HG03439 (cell line): ENCODE results near the gene C1QL2.

ENCODE experiments used
- ATAC-seq: cut with Tn5 transposase; IDR thresholded peaks from one replicate; pipeline ENCODE4 v1.9.1; 2021; ENCODE audit warnings: mild to moderate bottlenecking, moderate library complexity; ENCODE audit not compliant: unreplicated experiment

The C1QL2 gene

DNA sequence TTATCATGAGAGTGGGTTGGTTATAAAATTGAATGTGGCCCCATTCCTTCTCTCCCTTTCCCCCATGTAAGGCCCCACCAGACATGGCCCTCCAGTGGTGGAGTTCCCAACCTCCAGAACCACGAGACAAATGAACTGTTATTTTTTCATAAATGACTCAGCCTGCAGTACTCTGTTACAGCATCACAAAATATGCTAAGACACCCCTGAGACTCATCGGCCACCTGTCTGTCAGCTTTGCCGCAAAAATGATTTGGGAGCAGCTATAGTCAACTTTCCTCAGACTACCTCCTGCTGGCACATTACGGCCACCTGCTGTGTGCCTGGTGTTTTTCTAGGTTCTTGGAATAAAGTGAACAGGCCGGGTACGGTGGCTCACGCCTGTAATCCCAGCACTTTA is 21.4 kb upstream of the C1QL2 start:
- ATAC-seq = no peak

DNA sequence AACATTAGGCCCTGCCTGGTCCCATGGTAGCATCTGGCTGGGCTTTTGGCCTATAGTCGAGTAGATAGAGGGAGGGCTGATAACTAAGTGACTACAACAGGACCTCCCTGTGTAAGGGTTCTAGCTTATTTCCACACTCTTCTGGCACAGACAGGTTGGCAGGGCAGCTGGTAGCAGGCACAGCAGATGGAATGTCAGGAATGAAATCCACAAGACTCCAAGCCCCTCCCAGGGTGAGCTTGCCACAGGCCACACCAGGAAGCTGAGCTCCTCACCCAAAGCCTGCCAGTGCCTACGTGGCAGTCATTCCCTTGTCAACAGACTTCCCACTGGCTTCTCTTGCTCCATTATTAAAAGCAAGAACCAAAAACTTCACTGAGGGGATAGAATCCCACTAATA is 20.7 kb upstream of the C1QL2 start:
- ATAC-seq = no peak

DNA sequence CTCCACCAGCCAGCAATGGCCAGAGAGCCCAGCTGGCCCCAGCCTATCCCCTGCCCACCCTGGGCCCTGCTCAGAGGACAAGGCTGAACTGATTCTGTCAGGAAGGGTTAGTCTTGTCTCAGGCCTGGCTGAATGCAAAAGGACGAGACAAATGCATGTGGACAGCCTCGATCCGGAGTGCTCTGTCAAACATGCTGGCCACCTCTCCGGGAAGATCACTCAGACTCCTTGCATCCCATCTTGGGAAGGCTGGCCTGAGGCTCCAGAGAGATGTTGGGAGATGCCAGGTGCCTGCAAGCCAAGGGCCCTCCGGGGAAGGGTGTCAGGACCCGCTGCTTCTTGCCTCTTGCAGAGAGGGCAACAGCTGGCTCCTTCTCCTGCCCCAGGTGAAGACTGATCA is 20.2 kb upstream of the C1QL2 start:
- ATAC-seq = no peak

DNA sequence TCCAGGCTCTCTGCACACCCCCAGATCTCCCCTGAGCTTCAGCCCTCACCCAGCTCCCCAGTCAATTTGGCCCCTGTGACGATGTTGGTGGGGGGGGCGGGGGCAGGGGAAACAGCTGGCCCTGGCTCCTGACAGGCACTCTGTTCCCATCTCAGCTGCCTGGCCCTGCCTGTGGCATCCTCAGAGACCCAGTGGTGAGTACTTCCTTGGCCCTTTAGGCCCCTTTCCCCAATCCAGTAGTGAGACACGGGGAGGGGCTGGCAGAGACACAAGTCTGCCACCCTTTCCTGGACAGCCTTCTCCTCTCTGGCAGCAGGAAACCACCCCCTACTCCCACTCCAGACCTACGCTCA is 19.3 kb upstream of the C1QL2 start:
- ATAC-seq = no peak

DNA sequence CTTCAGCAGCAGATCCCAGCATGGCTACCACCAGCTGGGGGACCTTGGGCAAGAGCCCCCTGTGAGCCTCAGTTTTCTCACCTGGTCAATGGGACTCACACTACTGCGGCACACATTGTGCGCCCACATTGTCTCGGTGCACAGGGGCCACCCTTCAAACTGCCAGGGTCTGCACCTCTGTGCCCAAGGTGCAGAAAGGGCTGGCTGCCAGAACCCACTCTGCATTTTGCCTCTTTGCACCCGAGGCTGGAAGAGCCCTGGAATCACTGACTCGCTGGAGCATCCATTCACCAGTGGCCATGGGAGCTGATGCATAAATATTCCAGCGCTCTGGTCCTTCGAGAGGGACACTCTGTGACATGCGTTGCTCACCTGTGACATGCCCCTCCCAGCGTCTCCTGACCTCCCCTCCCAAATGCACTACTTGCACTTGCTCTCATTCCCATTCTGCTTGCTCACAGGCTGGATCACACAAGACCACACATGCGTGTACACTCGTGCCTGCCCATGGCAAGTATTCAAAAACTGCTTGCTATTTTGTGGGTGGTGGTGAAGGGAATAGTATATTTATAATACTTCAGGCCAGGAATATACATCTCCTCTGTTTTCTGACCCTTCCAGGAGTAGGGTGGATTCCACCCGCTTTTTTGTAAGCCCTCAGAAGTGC is 18.8 kb upstream of the C1QL2 start:
- ATAC-seq = no peak

DNA sequence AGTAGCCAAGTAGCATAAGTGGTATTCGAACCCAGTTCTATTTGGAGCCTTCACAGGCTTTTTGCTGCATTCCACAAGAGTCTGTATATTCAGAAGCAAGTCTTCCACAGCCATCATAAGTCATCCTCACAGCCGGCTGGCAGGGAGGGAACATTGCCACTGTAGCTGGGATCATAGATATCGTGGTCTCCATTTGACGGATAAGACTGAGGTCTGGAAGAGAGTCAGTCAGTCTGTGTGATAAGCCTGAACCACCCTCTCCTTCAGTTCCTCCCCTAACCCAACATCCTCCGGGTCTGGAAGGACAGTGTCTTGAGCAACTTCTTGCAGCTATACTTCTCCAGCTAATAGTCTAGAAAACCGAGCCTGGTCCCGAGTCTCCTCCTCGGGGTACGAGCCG is 17.0 kb upstream of the C1QL2 start:
- ATAC-seq = no peak

DNA sequence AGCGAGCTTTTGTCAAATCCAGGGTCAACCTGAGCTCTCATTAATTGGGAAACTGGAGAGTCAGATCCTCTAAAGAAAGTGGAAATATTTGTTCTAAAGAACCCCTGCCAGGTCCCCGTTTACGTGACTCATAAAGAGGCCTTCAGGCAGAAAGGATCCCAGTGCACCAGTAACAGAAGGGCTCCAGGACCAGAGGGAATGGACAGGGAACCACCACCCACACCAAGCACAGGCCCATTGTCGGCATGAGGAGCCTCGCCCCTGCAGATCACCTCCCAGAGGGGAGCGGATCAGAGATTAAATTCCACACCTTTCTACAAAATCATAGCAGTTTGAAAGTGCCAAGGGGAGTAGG is 16.4 kb upstream of the C1QL2 start:
- ATAC-seq = no peak

DNA sequence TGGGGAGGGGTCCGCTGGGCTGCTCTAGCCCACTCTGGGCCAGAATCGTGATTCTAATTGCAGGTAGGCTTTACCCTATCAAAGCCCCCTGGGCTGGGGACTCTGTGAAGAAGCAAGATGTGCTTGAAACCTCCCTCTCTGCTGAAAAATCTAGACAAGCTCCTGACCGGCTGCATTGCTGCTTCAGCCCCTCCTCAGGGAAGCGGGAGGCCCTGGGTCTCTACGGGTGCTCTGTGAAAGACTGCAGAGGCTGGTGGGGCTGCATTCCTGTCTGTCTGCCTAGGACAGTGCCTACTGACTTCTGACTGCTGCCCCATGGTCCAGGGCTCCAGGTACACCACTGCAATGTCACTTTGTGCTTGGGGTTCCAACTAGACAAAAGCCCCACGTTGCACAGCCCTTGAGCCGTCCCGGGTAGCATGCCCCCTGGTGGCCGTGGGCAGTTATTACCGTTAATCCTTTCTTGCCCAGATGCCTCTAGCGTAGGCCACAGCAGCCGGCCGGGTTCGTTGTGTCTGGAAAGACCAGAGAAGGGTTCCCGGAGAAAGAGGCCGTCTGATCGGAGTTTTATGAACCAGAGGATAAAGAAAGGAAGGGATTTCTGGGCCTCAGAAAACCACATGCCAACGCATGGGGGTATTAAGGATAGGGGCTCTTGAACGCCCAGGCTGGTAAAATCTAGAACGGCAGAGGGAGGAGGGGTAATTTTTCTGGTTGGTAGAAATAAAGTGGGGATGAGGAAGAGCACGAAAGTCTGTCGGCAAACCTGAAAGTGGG is 15.9 kb upstream of the C1QL2 start:
- peak; percentile 65 for ATAC-seq

DNA sequence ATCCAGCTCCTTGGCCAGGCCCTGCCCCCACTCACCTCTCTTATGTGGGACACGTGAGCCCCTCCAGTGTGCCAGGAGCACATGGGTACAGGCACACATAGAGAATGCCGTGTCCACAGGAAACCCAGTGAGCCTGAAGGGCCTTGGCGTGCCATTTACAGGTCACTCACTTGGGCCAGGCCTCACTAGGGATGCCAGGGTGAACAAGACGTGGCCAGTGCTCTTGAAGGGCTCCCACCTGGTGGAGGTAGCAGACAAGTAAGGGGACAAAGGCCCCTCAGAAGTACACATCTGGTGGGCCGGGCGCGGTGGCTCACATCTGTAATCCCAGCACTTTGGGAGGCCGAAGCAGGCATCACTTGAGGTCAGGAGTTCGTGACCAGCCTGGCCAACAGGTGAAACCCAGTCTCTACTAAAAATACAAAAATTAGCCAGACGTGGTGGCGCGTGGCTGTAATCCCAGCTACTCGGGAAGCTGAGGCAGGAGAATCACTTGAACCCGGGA is 15.1 kb upstream of the C1QL2 start:
- no peak for ATAC-seq

DNA sequence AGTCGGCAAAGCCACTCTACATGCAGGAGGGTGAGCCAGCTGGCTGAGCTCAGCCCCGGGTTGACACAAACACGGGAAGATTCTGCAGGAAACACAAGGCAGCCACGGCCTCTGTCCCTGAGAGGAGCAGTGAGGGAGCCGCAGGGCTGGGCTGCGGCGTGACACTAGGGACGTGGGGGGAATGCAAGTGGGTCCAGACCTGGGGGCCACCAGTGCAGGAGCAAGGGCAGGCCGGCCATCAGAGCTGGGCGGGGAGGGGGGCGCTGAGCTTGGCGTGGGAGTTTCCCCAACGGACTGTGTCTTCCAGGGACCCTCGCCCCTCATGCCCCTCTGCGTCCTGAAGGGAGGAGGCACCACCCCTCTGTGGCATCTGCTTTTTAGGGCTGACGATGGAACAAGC is 12.0 kb upstream of the C1QL2 start:
- ATAC-seq = no peak

DNA sequence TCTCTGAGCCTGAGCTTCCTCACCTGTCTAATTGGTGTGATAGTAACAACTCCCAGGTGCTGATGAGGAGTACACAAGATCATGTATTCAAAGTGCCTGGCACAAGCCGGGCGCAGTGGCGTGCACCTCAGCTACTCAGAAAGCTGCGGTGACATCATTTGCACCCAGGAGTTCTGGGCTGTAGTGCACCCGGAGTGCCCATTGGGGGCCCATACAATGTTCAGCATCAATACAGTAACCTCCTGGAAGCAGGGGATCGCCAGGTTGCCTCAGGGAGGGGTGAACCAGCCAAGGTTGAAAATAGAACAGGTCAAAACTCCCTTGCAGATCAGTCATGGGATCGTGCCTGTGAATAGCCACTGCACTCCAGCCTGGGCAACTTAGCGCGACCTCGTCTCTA is 11.2 kb upstream of the C1QL2 start:
- no peak for ATAC-seq

DNA sequence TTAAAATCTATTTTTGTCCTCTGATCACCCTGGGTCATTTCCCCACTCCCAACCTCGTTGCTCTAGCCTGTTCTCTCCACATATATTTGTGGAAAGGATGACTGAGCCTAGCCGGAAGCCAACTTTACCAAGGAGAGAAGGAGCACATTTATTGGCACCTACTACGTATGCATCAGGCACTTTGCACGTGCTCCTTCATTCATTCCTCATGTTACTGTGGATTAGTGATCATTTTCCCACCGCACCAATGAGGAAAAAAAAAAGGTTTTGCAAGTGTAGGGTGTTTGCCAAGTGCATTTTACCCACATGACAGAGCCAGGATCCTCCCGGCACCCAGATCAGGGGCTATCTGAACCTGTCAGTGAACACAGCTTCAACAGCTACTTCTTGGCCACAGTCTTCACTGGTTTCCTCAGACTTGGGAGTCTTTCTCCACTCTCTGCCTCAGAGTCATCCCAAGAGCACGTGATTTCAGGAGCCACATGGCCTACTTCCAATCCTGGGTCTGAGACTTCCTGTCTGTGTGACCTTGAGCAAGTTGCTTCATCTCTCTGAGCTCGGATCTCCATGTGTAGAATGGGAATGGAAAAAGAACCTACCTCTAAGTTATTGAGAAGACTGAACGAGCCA is 1.9 kb upstream of the C1QL2 start:
- ATAC-seq = no peak

DNA sequence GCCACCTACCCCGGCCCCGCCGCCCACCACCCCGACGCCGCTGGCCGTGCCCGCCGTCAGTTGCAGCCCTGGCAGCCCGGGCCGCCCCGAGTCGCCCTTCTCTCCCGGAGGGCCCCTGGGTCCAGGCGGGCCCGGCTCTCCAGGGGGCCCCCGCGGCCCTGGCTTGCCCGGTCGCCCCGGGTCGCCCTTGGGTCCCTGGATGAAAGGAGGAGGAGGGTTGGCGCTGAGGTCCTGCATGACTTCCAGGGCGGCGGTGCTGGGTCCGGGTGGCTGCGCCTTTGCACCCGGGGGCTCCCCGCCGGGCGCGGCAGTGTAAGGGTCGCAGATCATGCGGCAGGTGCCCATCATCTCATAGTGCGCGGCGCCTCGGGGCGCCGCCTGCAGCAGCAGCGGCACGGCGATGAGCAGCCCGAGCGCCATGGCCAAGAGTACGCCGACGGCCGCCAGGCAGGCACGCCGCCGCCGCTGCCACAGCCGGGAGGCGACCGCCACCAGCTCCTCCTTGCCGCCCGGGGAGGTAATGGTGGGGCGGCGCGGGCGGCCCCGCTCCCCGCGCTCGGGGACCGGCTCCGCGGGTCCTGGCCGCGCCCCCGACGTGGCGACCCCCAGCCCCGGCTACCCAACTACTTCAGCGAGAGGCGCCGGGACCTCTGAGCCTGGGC is 570 bp downstream of the C1QL2 start:
- ATAC-seq = no peak

DNA sequence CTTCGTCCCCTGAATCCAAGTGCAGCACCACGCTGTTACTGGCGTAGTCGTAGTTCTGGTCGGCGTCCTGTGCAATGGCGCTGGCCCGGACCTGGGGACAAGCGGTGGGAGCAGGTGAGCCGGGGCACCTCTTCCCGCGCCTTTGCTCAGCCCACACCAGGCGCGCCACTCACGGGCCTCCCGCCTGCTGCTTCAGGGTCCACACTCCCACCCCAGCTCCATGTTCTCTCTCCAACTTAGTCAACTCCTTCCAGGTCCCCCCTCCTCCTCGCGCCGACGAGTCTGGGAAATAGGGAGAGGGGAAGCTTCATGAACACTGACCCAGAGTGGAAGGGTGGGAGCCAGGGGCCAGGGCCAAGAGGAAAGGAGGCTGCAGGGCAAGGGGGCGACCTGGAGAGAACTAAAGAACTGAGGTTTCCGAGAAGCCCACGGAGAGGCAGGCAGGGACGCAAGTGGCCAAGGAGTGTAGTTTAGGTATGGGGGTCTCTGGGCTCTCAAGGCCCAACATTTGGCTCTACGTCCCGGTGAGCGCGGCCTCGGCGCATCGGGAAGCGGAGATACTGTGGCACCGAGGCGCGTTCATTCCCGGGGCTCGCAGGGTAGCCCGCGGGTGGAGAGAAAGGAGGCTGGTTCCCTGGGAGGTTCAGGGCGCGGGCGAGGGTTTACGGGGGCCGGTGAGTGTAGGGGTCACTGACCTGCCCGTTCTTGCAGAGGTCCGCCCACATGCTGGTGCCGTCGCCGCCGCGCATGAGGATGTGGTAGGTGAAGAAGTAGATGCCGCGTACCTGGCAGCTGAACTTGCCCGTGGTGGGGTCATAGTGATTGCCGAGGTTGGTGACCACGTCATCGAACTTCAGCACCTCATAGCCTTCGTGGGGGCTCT is 1.4 kb downstream of the C1QL2 start:
- no peak for ATAC-seq

DNA sequence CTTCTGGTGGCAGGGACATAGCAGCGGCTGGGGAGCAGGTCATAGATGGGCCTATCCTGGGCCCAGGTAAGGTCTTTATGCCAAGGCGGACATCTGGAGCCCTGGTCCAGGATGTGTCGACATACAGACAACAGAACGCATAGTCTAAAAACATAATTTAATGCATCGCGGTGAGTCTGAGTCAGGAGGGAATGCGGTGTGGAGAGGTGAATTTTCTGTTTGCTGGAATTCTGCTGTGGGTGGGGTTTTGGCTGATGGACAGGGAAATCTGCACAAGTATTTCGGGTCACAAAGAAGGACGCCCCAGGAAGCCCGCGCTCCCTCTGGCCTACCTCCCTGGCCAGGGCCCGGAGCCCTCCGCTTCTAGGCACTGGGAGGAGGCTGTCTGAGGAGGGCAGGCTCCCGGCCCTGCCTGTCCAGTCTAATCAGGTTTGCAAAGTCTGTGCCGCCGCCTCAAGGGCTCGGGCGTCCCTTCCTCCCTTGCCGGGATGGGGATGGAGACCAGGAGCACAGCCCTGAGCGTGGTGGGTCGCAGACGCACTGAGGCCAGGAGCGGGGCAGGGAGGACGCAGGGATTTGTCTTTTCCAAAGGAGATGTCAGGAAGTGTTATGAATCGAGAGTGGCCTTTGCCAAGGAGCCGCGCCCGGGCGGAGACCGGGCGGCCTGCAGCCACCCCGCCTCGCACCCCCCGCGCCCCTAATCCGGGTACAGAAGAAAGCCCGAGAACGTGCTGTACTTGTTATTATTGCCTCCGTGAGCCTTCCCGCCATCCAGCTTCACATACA is 2.3 kb downstream of the C1QL2 start:
- ATAC-seq = no peak

DNA sequence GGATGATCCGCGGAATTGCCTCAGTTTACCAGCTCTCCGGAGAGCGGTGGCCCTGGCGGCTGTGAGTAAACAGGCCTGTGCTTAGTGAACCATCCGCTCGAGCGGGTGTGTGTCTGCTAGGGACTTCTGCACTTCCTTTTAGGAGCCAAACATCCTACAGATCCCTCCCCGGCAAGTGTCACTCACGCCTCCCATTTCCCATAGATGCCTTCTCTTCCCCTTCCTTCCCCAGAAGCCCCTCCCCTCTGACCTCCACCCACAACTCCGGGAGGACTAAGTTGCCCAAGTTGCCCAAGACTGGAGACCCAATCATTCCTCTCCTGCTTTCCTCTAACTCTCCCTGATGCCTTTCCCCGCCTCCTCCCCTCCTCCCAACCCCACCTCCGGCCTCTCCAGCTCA is 2.9 kb downstream of the C1QL2 start:
- ATAC-seq = no peak

DNA sequence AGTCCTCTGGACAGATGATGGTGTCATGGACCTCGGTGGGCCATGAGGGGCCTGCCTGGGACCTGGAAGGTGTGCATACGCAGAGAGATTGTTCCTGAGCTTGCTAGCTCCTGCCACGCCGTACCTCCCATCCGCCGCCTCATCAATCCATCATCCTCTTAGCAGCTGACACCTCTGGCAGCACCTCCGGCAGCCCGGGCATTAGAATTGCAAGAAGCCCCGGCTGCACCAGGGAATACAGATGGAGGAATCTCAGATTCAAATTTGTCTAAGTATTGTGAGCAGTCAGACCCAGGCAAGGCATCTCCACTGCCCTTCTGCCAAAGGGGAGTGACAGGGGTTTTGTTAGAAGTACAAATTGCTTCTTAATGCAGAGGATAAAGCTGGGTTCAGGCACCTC is 4.5 kb downstream of the C1QL2 start:
- ATAC-seq = no peak

DNA sequence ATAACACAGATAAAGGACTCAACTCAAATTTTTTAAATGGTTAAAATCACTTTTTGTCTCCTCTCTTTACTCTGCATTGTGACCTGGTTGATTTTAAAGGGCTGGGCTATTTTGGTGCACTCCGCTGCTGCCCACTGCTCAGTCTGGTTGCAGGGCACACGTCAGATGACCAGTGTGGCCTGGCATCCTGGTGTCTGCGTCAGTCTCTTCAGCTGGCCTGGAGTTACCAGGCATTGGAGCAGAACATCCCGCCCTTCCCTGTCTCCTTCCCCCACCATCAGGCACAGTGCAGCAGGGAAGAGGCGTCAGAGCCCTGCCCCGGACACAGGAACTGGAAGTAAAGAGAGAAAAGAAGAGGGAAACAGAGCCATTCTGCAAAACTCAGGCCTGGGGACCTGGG is 8.9 kb downstream of the C1QL2 start:
- ATAC-seq = no peak

DNA sequence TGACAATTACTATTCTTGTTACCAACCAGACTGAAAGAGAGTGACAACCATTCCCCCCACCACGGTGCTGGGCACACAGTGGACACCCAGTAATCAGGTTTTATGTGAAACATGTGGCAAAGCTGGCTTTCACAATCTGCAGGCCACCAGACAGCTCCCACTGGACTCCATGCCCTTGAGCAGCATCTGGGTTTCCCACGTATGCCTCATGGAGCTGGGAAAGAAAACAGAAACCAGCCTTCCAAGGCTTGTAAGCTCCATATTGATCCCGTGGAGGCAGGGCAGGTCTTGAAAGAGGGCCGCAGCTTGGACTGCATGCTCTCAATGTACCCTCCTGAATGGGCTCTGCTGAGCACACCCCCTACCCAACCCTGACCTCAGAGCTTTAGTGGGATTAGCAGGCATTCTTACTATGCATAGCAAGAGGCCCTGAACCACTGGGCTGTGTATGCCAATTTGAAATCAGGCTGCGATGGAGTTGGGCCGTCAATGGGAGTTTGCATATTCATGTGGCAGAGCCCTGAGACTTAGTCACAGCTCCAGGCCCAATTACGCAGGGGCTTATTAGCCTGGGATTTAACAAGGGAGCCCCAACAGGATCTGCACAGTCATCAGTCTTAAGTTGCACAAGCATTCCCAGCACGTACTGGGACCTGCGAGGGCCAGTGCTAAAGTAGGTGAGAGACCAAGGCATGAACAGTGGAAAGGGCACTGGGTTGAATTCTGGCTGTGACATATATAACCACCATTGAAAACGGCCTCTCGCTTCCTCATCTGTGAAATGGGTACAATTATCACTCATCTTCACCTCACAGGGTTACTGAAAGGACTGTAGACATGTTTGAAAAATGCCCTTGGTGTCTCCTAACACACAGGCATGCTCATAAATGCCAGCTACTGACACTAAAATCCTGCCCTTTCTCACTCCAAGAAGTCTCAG is 10.5 kb downstream of the C1QL2 start:
- no peak for ATAC-seq
